Caco-2 (cell line): ENCODE results near the gene LDB2. TPM values are rescaled to one million over a fixed set of nuclear protein-coding genes. Genes with fewer than 3 reads are reported as not detected.

Source experiments
- BruUV-seq: library from RNA; stranded (reverse); fragments of 400-500 nt; replicated peaks from 2 replicates; lab custom pipeline; 2021; lab: Mats Ljungman, UMichigan
- CTCF ChIA-PET: fragments of 300-600 bp; sonication (Branson Sonifier 250); formaldehyde crosslinking; loops from one replicate; lab custom pipeline; 2022; ENCODE audit warnings: antibody characterized with exemption; lab: Charles Lee
- POLR2A ChIA-PET: fragments of 300-600 bp; sonication (Branson Sonifier 250); formaldehyde crosslinking; loops from one replicate; lab custom pipeline; 2022; ENCODE audit warnings: antibody characterized with exemption; lab: Charles Lee
- DNase-seq, 2 experiments: peaks; one replicate each; pipeline versions ENCODE4 v3.0.0 to v3.0.0-alpha.2; 2020 to 2022
- H3K27me3 ChIP-seq: replicated peaks from 2 replicates; pipeline ENCODE4 v1.6.0; 2011; ENCODE audit warnings: low read length; ENCODE audit not compliant: control insufficient read depth, insufficient read depth
- H3K36me3 ChIP-seq: 2 replicates; pipeline ENCODE4 v1.5.1; 2011; ENCODE audit warnings: low read length; ENCODE audit not compliant: control insufficient read depth, insufficient read depth
- H3K4me1 ChIP-seq: fragments of 250-450 bp; sonication (Bioruptor Pico); 2 replicates; pipeline ENCODE4 v1.5.1; 2020; ENCODE audit warnings: mild to moderate bottlenecking
- H3K4me3 ChIP-seq: 2 replicates; pipeline ENCODE4 v1.5.1; 2011; ENCODE audit warnings: low read depth, mild to moderate bottlenecking, control low read depth, low read length
- H3K9me3 ChIP-seq: fragments of 250-450 bp; sonication (Bioruptor Pico); 2 replicates; pipeline ENCODE4 v1.5.1; 2020; ENCODE audit warnings: mild to moderate bottlenecking, moderate library complexity
- H3K27ac Mint-ChIP-seq: one replicate; pipeline ENCODE4 v1.8.0; 2022; ENCODE audit warnings: mixed read lengths; ENCODE audit not compliant: unreplicated experiment
- H3K27me3 Mint-ChIP-seq: one replicate; pipeline ENCODE4 v1.8.0; 2022; ENCODE audit warnings: mixed read lengths; ENCODE audit not compliant: insufficient read depth, unreplicated experiment
- H3K36me3 Mint-ChIP-seq: one replicate; pipeline ENCODE4 v1.8.0; 2022; ENCODE audit warnings: mild to moderate bottlenecking, mixed read lengths; ENCODE audit not compliant: insufficient read depth, unreplicated experiment
- H3K4me1 Mint-ChIP-seq: one replicate; pipeline ENCODE4 v1.8.0; 2022; ENCODE audit warnings: low read depth, mixed read lengths; ENCODE audit not compliant: unreplicated experiment
- H3K4me3 Mint-ChIP-seq: one replicate; pipeline ENCODE4 v1.8.0; 2022; ENCODE audit warnings: mild to moderate bottlenecking, moderate library complexity, mixed read lengths; ENCODE audit not compliant: unreplicated experiment
- H3K9me3 Mint-ChIP-seq: one replicate; pipeline ENCODE4 v1.8.0; 2022; ENCODE audit warnings: mixed read lengths; ENCODE audit not compliant: unreplicated experiment
- intact Hi-C: fragments of 100-400 bp; cut with micrococcal nuclease; formaldehyde crosslinking; loops from one replicate; pipeline ENCODE4 v1.10.0; 2022; ENCODE audit not compliant: unreplicated experiment
- total RNA-seq: library from RNA; stranded (reverse); gene quantifications from 2 replicates; pipeline ENCODE4 v1.2.3, GENCODE V29; 2022
- TF ChIP-seq, protein P1 (sequence below), 2 experiments: fragments of 200-600 bp in 1 of 2; IDR thresholded peaks; 1 replicate in 1 of 2; 2 replicates in 1 of 2; pipeline versions ENCODE4 v1.5.1 to v1.8.0; 2011 to 2022; ENCODE audit warnings: antibody characterized with exemption in 1 of 2, control low read depth in 1 of 2, inconsistent platforms in 1 of 2, low read depth in 1 of 2, low read length in 1 of 2, mild to moderate bottlenecking in 1 of 2, moderate library complexity in 1 of 2; ENCODE audit not compliant: insufficient read depth in 1 of 2, severe bottlenecking in 1 of 2, unreplicated experiment in 1 of 2

The LDB2 gene
- total RNA-seq, 1 experiment from 2014 or later, result not detected

DNA sequence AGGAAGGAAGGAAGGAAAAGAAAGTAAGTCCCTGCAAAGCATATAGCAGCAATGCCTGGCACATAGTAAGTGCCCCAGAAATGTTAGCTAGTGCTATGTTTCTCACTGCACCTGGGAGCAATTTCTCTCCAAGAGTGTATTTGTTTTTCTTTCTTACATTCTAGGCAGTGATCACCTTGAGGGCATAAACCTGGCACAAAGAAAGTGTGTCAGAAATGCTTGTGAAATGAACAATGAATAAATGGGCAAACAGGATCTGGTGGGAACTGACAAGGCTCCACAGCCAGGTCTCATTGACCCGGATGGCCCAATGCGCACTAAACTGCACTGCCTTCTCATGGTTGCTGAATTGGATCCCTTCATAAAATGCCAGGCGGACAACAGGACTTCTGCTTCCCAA lies 316.4 kb downstream of the LDB2 start:
- TF ChIP-seq, protein P1, sequence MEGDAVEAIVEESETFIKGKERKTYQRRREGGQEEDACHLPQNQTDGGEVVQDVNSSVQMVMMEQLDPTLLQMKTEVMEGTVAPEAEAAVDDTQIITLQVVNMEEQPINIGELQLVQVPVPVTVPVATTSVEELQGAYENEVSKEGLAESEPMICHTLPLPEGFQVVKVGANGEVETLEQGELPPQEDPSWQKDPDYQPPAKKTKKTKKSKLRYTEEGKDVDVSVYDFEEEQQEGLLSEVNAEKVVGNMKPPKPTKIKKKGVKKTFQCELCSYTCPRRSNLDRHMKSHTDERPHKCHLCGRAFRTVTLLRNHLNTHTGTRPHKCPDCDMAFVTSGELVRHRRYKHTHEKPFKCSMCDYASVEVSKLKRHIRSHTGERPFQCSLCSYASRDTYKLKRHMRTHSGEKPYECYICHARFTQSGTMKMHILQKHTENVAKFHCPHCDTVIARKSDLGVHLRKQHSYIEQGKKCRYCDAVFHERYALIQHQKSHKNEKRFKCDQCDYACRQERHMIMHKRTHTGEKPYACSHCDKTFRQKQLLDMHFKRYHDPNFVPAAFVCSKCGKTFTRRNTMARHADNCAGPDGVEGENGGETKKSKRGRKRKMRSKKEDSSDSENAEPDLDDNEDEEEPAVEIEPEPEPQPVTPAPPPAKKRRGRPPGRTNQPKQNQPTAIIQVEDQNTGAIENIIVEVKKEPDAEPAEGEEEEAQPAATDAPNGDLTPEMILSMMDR (IDR thresholded peaks at IDR 0.05; ENCODE audit: insufficient read depth in 1 of 2, low read depth in 1 of 2, low read length in 1 of 2, severe bottlenecking in 1 of 2, unreplicated experiment in 1 of 2), result no peak
- DNase-seq, result no peak
- BruUV-seq, result no TSS peak
- intact Hi-C loops, result no loop called here
- no peaks in the 10 kb centered on the region for H3K4me1 ChIP-seq
- H3K9me3 Mint-ChIP-seq, result no peaks in the 10 kb centered on the region
- no peaks in the 10 kb centered on the region for H3K36me3 Mint-ChIP-seq
- H3K9me3 ChIP-seq, result no peaks in the 10 kb centered on the region
- H3K4me1 Mint-ChIP-seq, result no peaks in the 10 kb centered on the region
- ChIA-PET POLR2A (no interaction called here), CTCF (no interaction called here)
- no peaks in the 10 kb centered on the region; the same call in 1 of the 2 replicates for H3K27me3 ChIP-seq
- peaks cover 8% of the 10 kb centered on the region for H3K27me3 Mint-ChIP-seq
- no peak overlapping the region for H3K4me3 Mint-ChIP-seq
- H3K36me3 ChIP-seq, result no peaks in the 10 kb centered on the region
- no peak overlapping the region for H3K27ac Mint-ChIP-seq
- H3K4me3 ChIP-seq, result no peak overlapping the region

DNA sequence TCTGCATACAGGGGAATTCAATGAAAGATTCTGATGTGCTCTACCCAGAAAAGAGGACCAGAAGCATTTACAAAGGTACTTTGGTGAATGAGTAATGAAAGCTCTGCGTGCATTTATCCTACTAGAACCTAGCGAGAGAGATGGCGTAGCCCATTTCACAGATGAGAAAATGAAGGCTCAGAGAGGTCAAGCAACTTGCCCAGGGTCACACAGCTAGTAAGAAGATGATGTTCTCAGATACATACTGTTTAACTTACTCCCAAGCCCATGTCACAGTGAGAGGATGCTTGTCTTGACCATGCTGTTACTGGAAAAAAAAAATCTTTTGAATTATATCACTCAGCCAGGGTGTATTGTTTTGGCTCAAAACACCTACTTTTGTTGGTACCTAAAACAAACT lies 317.3 kb downstream of the LDB2 start:
- TF ChIP-seq, protein P1 (IDR thresholded peaks at IDR 0.05; ENCODE audit: insufficient read depth in 1 of 2, low read depth in 1 of 2, low read length in 1 of 2, severe bottlenecking in 1 of 2, unreplicated experiment in 1 of 2), result no peak
- no peaks in the 10 kb centered on the region for H3K4me1 Mint-ChIP-seq
- H3K9me3 ChIP-seq, result no peaks in the 10 kb centered on the region
- no peaks in the 10 kb centered on the region for H3K36me3 Mint-ChIP-seq
- no peak overlapping the region for H3K4me3 Mint-ChIP-seq
- H3K27me3 ChIP-seq, result no peaks in the 10 kb centered on the region; the same call in 1 of the 2 replicates
- CTCF ChIA-PET, result no interaction called here
- BruUV-seq, result no TSS peak
- H3K27ac Mint-ChIP-seq, result no peak overlapping the region
- H3K4me1 ChIP-seq, result no peaks in the 10 kb centered on the region
- no peaks in the 10 kb centered on the region for H3K36me3 ChIP-seq
- DNase-seq, result no peak
- H3K27me3 Mint-ChIP-seq, result peaks cover 14% of the 10 kb centered on the region
- intact Hi-C loops, result no loop called here
- no peaks in the 10 kb centered on the region for H3K9me3 Mint-ChIP-seq
- POLR2A ChIA-PET, result no interaction called here
- H3K4me3 ChIP-seq, result no peak overlapping the region

DNA sequence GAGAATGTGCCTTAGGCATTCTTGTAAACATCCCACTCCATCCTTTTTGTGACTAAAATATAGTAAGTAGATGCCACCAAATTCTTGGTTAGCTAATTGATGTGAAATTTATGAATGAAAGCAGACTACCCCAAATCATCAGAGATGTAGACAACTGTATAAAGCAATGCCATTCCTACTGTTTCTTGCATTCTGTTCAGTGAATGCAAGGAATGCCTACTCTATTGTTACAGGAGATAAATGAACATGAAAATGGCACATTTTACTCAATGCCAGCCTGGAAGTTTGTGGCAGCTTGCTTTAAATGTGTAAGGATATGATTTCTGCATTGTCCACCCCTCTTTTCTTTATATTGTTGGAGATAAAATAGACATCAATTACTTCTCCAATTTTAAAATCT lies 317.9 kb downstream of the LDB2 start:
- Mint-ChIP-seq H3K9me3 (no peaks in the 10 kb centered on the region), H3K36me3 (no peaks in the 10 kb centered on the region), H3K4me1 (no peaks in the 10 kb centered on the region), H3K4me3 (no peak overlapping the region), H3K27ac (no peak overlapping the region), H3K27me3 (peaks cover 17% of the 10 kb centered on the region)
- H3K4me3 ChIP-seq, result no peak overlapping the region
- ChIA-PET CTCF (no interaction called here), POLR2A (no interaction called here)
- no TSS peak for BruUV-seq
- no peak for DNase-seq
- intact Hi-C loops, result no loop called here
- H3K9me3 ChIP-seq, result no peaks in the 10 kb centered on the region
- no peaks in the 10 kb centered on the region for H3K36me3 ChIP-seq
- TF ChIP-seq, protein P1 (IDR thresholded peaks at IDR 0.05; ENCODE audit: insufficient read depth in 1 of 2, low read depth in 1 of 2, low read length in 1 of 2, severe bottlenecking in 1 of 2, unreplicated experiment in 1 of 2), result no peak
- no peaks in the 10 kb centered on the region for H3K4me1 ChIP-seq
- no peaks in the 10 kb centered on the region; the same call in 1 of the 2 replicates for H3K27me3 ChIP-seq
